ENCODE results near the gene LRRC18. TPM values are rescaled to one million over a fixed set of nuclear protein-coding genes. Genes with fewer than 3 reads are reported as not detected.

The LRRC18 gene
- total and polyA plus RNA-seq, 2 of the 13 experiments (the other 11 are each of a cell fraction or from before 2014, with no cell fraction given), result not detected

- TF ChIP-seq, protein P1, sequence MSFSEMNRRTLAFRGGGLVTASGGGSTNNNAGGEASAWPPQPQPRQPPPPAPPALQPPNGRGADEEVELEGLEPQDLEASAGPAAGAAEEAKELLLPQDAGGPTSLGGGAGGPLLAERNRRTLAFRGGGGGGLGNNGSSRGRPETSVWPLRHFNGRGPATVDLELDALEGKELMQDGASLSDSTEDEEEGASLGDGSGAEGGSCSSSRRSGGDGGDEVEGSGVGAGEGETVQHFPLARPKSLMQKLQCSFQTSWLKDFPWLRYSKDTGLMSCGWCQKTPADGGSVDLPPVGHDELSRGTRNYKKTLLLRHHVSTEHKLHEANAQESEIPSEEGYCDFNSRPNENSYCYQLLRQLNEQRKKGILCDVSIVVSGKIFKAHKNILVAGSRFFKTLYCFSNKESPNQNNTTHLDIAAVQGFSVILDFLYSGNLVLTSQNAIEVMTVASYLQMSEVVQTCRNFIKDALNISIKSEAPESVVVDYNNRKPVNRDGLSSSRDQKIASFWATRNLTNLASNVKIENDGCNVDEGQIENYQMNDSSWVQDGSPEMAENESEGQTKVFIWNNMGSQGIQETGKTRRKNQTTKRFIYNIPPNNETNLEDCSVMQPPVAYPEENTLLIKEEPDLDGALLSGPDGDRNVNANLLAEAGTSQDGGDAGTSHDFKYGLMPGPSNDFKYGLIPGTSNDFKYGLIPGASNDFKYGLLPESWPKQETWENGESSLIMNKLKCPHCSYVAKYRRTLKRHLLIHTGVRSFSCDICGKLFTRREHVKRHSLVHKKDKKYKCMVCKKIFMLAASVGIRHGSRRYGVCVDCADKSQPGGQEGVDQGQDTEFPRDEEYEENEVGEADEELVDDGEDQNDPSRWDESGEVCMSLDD (CRISPR knock-in tag; IDR thresholded peaks at IDR 0.05; ENCODE audit: borderline replicate concordance), result no peak
Measured at GRCh38 chr10:48947690-48948469, 8.2 kb upstream of the LRRC18 start (continued).

DNA sequence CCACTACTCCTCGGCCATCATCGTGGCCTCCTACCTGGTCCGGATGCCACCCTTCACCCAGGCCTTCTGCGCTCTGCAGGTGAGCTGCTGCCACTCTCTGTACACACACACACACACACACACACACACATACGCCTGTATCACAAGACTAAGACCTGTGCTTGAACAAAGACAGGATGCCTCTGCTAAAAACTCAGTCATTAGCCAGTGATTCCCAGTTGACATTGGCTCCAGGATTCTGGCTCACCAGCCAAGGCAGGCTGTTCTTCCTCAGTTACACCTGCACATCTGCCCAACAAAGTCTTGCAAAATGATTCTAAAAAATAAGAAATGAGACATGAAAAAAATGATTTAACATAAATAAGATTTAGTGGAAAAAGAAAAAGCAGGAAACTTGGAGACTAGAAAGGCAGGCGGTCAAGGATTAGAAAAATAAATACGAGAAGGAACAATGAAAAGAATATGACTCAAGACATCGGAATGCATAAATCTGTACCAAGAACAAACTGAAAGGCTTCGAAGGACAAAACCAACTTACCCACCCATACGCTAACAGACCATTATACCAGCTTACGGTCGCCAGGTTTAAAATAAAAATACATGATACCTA is 7.4 kb upstream of the LRRC18 start:
- Histone ChIP-seq H3K27ac (ENCODE audit: extremely low read length, insufficient read depth, low read length) (no peak overlapping the region), H3K36me3 (replicated peaks in 1 of 2; ENCODE audit: control insufficient read depth in 1 of 2, insufficient read depth in 2 of 2, low read length in 2 of 2) (no peaks in the 10 kb centered on the region), H3K27me3 (ENCODE audit: control insufficient read depth in 1 of 2, insufficient read depth in 2 of 2, low read length in 2 of 2) (peaks cover 0 to 1% of the 10 kb centered on the region in 2 experiments; a peak in 3 of 5 replicates), H3K4me2 (ENCODE audit: low read depth, low read length) (no peak overlapping the region), H3K79me2 (ENCODE audit: insufficient read depth, low read length) (no peaks in the 10 kb centered on the region), H2AFZ (ENCODE audit: low read length) (no peak overlapping the region), H3K9ac (ENCODE audit: insufficient read depth, low read depth, low read length) (no peak overlapping the region), H3K9me3 (ENCODE audit: low read length) (no peaks in the 10 kb centered on the region), H3K4me1 (ENCODE audit: insufficient read depth, low read length) (no peaks in the 10 kb centered on the region), H3K4me3 (replicated peaks in 1 of 3; ENCODE audit: insufficient read depth in 1 of 3, low read depth in 2 of 3, low read length in 3 of 3) (no peak overlapping the region), H4K20me1 (ENCODE audit: insufficient read depth, low read length) (no peaks in the 10 kb centered on the region)
- CTCF ChIA-PET (ENCODE audit: low intra/inter-chr PET ratio, low total read pairs), result no interaction called here
- no peak for FAIRE-seq
- TF ChIP-seq ZBTB25 (CRISPR knock-in tag; IDR thresholded peaks at IDR 0.05) (no peak), ZIK1 (CRISPR knock-in tag; IDR thresholded peaks at IDR 0.05; ENCODE audit: borderline replicate concordance, low read depth) (no peak), HNRNPL (IDR thresholded peaks at IDR 0.05; ENCODE audit: low read depth, low read length) (no peak), SATB2 (CRISPR knock-in tag; IDR thresholded peaks at IDR 0.05) (no peak), CREM (IDR thresholded peaks at IDR 0.05) (no peak), CREM (CRISPR knock-in tag; IDR thresholded peaks at IDR 0.05) (no peak), MYC (CRISPR knock-in tag; IDR thresholded peaks at IDR 0.05; ENCODE audit: borderline replicate concordance) (no peak)
- TF ChIP-seq, protein P2, sequence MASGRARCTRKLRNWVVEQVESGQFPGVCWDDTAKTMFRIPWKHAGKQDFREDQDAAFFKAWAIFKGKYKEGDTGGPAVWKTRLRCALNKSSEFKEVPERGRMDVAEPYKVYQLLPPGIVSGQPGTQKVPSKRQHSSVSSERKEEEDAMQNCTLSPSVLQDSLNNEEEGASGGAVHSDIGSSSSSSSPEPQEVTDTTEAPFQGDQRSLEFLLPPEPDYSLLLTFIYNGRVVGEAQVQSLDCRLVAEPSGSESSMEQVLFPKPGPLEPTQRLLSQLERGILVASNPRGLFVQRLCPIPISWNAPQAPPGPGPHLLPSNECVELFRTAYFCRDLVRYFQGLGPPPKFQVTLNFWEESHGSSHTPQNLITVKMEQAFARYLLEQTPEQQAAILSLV (CRISPR knock-in tag; IDR thresholded peaks at IDR 0.05; ENCODE audit: borderline replicate concordance), result no peak
- no TSS peak for BruUV-seq (replicated peaks)
- no peak for ATAC-seq
- DNase-seq (ENCODE audit: low spot score), result no peak
- in situ Hi-C loops (cut with HindIII; ENCODE audit: extremely low pct_ligation_motif_present, low pct_unique_long_range_greater_than_20kb), result no loop called here
- POLR2A ChIA-PET, result no interaction called here
- WGBS (ENCODE audit: low lambda C conversion rate), result 49% methylated on average over 12 of the region's 12 CpGs
- intact Hi-C loops (cut with micrococcal nuclease; ENCODE audit: unreplicated experiment), result no loop called here
